GM19351 (cell line): Measurements from ENCODE around the gene AFF2.
A peak's percentile ranks its signal among the peaks of the same experiment; 100 is the strongest.

Experiments used
- ATAC-seq: cut with Tn5 transposase; IDR thresholded peaks from one replicate; pipeline ENCODE4 v1.9.1; 2021; ENCODE audit warnings: mild to moderate bottlenecking, moderate library complexity; ENCODE audit not compliant: unreplicated experiment

AFF2 gene

GRCh38 chrX:148984238-148984637 lies 483.8 kb downstream of the AFF2 start:
- peak; percentile 51 for ATAC-seq

- no peak for ATAC-seq
These were observed 491.1 kb downstream of the AFF2 start for GRCh38 chrX:148991502-148991901.

- ATAC-seq: no peak
These were observed 495.2 kb downstream of the AFF2 start for GRCh38 chrX:148995661-148996060.

GRCh38 chrX:149002320-149002719 lies 501.9 kb downstream of the AFF2 start:
- ATAC-seq: no peak

- no peak for ATAC-seq
These were observed 503.6 kb downstream of the AFF2 start for GRCh38 chrX:149003863-149004660.

- peak; percentile 35 for ATAC-seq
These were observed 504.5 kb downstream of the AFF2 start for GRCh38 chrX:149004936-149005335.

GRCh38 chrX:149006235-149006634 lies 505.8 kb downstream of the AFF2 start:
- ATAC-seq: no peak

GRCh38 chrX:149007423-149007822 lies 507.0 kb downstream of the AFF2 start:
- no peak for ATAC-seq

- ATAC-seq: no peak
These were observed 509.8 kb downstream of the AFF2 start for GRCh38 chrX:149010013-149010852.

GRCh38 chrX:149010853-149011224 lies 510.4 kb downstream of the AFF2 start:
- ATAC-seq: no peak

GRCh38 chrX:149013081-149013480 lies 512.7 kb downstream of the AFF2 start:
- ATAC-seq: no peak

GRCh38 chrX:149021159-149021558 lies 520.7 kb downstream of the AFF2 start:
- ATAC-seq: no peak

GRCh38 chrX:149022485-149022884 lies 522.1 kb downstream of the AFF2 start:
- no peak for ATAC-seq

GRCh38 chrX:149032449-149032848 lies 532.0 kb downstream of the AFF2 start:
- ATAC-seq: no peak

GRCh38 chrX:149036086-149036485 lies 535.7 kb downstream of the AFF2 start:
- no peak for ATAC-seq

GRCh38 chrX:149037281-149037870 lies 537.0 kb downstream of the AFF2 start:
- ATAC-seq: no peak

GRCh38 chrX:149039057-149039456 lies 538.6 kb downstream of the AFF2 start:
- no peak for ATAC-seq

- peak; percentile 52 for ATAC-seq
These were observed 540.6 kb downstream of the AFF2 start for GRCh38 chrX:149040873-149041535.

GRCh38 chrX:149043401-149043800 lies 543.0 kb downstream of the AFF2 start:
- no peak for ATAC-seq

- ATAC-seq: no peak
These were observed 544.1 kb downstream of the AFF2 start for GRCh38 chrX:149044471-149044870.

- ATAC-seq: no peak
These were observed 545.3 kb downstream of the AFF2 start for GRCh38 chrX:149045645-149046210.
